Mammary epithelial cell (primary cell): ENCODE data around the gene TKTL1.
"Not testable (repeated sequence)": the region's sequence is repeated elsewhere in the genome, so short reads cannot be mapped to it uniquely, and the experiment has no call there.

Experiments used
- CTCF ChIP-seq, 2 donors: IDR thresholded peaks in 1 of 2; conservative IDR thresholded peaks in 1 of 2; 2 replicates each; pipeline ENCODE4 v1.5.1; 2011 to 2012; ENCODE audit warnings: inconsistent platforms in 2 of 2, low read length in 2 of 2, mild to moderate bottlenecking in 2 of 2, control low read depth in 1 of 2, low read depth in 1 of 2; ENCODE audit not compliant: insufficient read depth in 1 of 2; ENCODE audit errors: extremely low read depth in 1 of 2
- EZH2 ChIP-seq: IDR thresholded peaks from 2 replicates; pipeline ENCODE4 v1.6.1; 2012; ENCODE audit warnings: low read length, inconsistent platforms, borderline replicate concordance

GRCh38 chrX:154257282-154257681 is 38.3 kb upstream of the TKTL1 start, which contains the start of gene OPN1MW3:
- not testable (repeated sequence) for TF ChIP-seq CTCF (conservative IDR thresholded peaks at IDR 0.05 in 1 of 2, IDR thresholded peaks at IDR 0.05 in 1 of 2; ENCODE audit: extremely low read depth in 1 of 2, insufficient read depth in 1 of 2, low read depth in 1 of 2, low read length in 2 of 2); EZH2
